Measurements from ENCODE around the gene ANKH. TPM values are rescaled to one million over a fixed set of nuclear protein-coding genes. Genes with fewer than 3 reads are reported as not detected.

The ANKH gene
- total RNA-seq, 1 donor from 2014 or later: 30.9 TPM

GRCh38 chr5:14730881-14731280 is 140.7 kb downstream of the ANKH start:
- no peak for TF ChIP-seq CTCF (IDR thresholded peaks at IDR 0.05)
- no peak for TF ChIP-seq POLR2A (IDR thresholded peaks at IDR 0.05)
- TF ChIP-seq POLR2AphosphoS5 (IDR thresholded peaks at IDR 0.05; ENCODE audit: insufficient read depth in 1 of 2, low read depth in 1 of 2): no peak

GRCh38 chr5:14730466-14730865 is 141.1 kb downstream of the ANKH start:
- Histone ChIP-seq H3K4me1 (no peaks in the 10 kb centered on the region), H3K4me3 (no peak overlapping the region), H3K36me3 (no peaks in the 10 kb centered on the region), H3K9me3 (no peaks in the 10 kb centered on the region), H3K27me3 (no peaks in the 10 kb centered on the region), H3K27ac (no peak overlapping the region)
- TF ChIP-seq CTCF (IDR thresholded peaks at IDR 0.05) (no peak), POLR2A (IDR thresholded peaks at IDR 0.05) (no peak), POLR2AphosphoS5 (IDR thresholded peaks at IDR 0.05; ENCODE audit: insufficient read depth in 1 of 2, low read depth in 1 of 2) (no peak)
- DNase-seq (ENCODE audit: extremely low spot score in 2 of 2): no peak
- intact Hi-C loops (cut with DNase I): no loop called here

More at GRCh38 chr5:14730881-14731280, 140.7 kb downstream of the ANKH start:
- no peaks in the 10 kb centered on the region for H3K9me3 ChIP-seq
- no peaks in the 10 kb centered on the region for H3K27me3 ChIP-seq
- no peaks in the 10 kb centered on the region for H3K4me1 ChIP-seq
- intact Hi-C loops (cut with DNase I): no loop called here
- no peak for DNase-seq (ENCODE audit: extremely low spot score in 2 of 2)
- no peak overlapping the region for H3K4me3 ChIP-seq
- H3K27ac ChIP-seq: no peak overlapping the region
- H3K36me3 ChIP-seq: no peaks in the 10 kb centered on the region

- no peak for DNase-seq (ENCODE audit: extremely low spot score in 2 of 2)
- H3K27ac ChIP-seq: no peak overlapping the region
- intact Hi-C loops (cut with DNase I): loop anchor here (5.0 kb wide), 1 partner anchor 273 kb away; no protein-coding TSS in a partner anchor
- H3K4me1 ChIP-seq: no peaks in the 10 kb centered on the region
- H3K27me3 ChIP-seq: no peaks in the 10 kb centered on the region
- no peaks in the 10 kb centered on the region for H3K36me3 ChIP-seq
- no peak overlapping the region for H3K4me3 ChIP-seq
- TF ChIP-seq POLR2A (IDR thresholded peaks at IDR 0.05): no peak
- TF ChIP-seq CTCF (IDR thresholded peaks at IDR 0.05): no peak
- TF ChIP-seq POLR2AphosphoS5 (IDR thresholded peaks at IDR 0.05; ENCODE audit: insufficient read depth in 1 of 2, low read depth in 1 of 2): no peak
- H3K9me3 ChIP-seq: no peaks in the 10 kb centered on the region
These were observed 141.9 kb downstream of the ANKH start for GRCh38 chr5:14729448-14730385.

- Histone ChIP-seq H3K4me3 (no peak overlapping the region), H3K4me1 (no peaks in the 10 kb centered on the region), H3K9me3 (no peaks in the 10 kb centered on the region), H3K36me3 (no peaks in the 10 kb centered on the region), H3K27ac (no peak overlapping the region), H3K27me3 (no peaks in the 10 kb centered on the region)
- intact Hi-C loops (cut with DNase I): loop anchor here (5.0 kb wide), 1 partner anchor 274 kb away; no protein-coding TSS in a partner anchor
- TF ChIP-seq POLR2A (IDR thresholded peaks at IDR 0.05): no peak
- TF ChIP-seq POLR2AphosphoS5 (IDR thresholded peaks at IDR 0.05; ENCODE audit: insufficient read depth in 1 of 2, low read depth in 1 of 2): no peak
- TF ChIP-seq CTCF (IDR thresholded peaks at IDR 0.05): no peak
- no peak for DNase-seq (ENCODE audit: extremely low spot score in 2 of 2)
These were observed 143.1 kb downstream of the ANKH start for GRCh38 chr5:14728459-14728938.
